HEK293T (cell line): Measurements from ENCODE around the gene ZBTB25.

ENCODE experiments used
- CTCF ChIA-PET: fragments of 350-600 bp; formaldehyde crosslinking; extraction: SDS; loops from one replicate; lab custom pipeline; 2021; ENCODE audit warnings: antibody characterized with exemption, inconsistent platforms; lab: Yijun Ruan, JAX
- POLR2A ChIA-PET: fragments of 350-600 bp; formaldehyde crosslinking; extraction: SDS; loops from one replicate; lab custom pipeline; 2020; ENCODE audit warnings: antibody characterized with exemption, inconsistent platforms; lab: Yijun Ruan, JAX
- DNase-seq: peaks from one replicate; pipeline ENCODE4 v3.0.0; 2012; ENCODE audit warnings: mixed read lengths; ENCODE audit errors: extremely low spot score
- ARNT ChIP-seq: fragments of 450-650 bp; IDR thresholded peaks from 2 replicates; pipeline ENCODE4 v1.6.1; 2017; ENCODE audit warnings: mild to moderate bottlenecking
- BHLHE40 ChIP-seq: fragments of 450-650 bp; IDR thresholded peaks from 2 replicates; pipeline ENCODE4 v1.6.1; 2016; ENCODE audit warnings: mild to moderate bottlenecking, moderate library complexity, borderline replicate concordance
- CTBP1 ChIP-seq: fragments of 450-650 bp; IDR thresholded peaks from 2 replicates; pipeline ENCODE4 v1.6.1; 2016; ENCODE audit warnings: borderline replicate concordance
- ELF4 ChIP-seq: fragments of 450-650 bp; IDR thresholded peaks from 2 replicates; pipeline ENCODE4 v1.6.1; 2017; ENCODE audit warnings: antibody characterized with exemption
- FOXA1 ChIP-seq: fragments of 450-650 bp; IDR thresholded peaks from 2 replicates; pipeline ENCODE4 v1.6.1; 2016; ENCODE audit warnings: mild to moderate bottlenecking
- FOXK2 ChIP-seq: fragments of 450-650 bp; IDR thresholded peaks from 2 replicates; pipeline ENCODE4 v1.6.1; 2016; ENCODE audit warnings: mild to moderate bottlenecking
- FOXM1 ChIP-seq: fragments of 450-650 bp; IDR thresholded peaks from 2 replicates; pipeline ENCODE4 v1.6.1; 2017; ENCODE audit warnings: mild to moderate bottlenecking, borderline replicate concordance
- HDGF ChIP-seq: fragments of 450-650 bp; IDR thresholded peaks from 2 replicates; pipeline ENCODE4 v1.6.1; 2017; ENCODE audit warnings: antibody characterized with exemption, borderline replicate concordance
- L3MBTL2 ChIP-seq: fragments of 450-650 bp; conservative IDR thresholded peaks from 2 replicates; pipeline ENCODE4 v1.6.1; 2016; ENCODE audit warnings: mild to moderate bottlenecking
- LEF1 ChIP-seq: fragments of 450-650 bp; IDR thresholded peaks from 2 replicates; pipeline ENCODE4 v1.6.1; 2017; ENCODE audit warnings: mild to moderate bottlenecking, borderline replicate concordance
- NFRKB ChIP-seq: fragments of 450-650 bp; IDR thresholded peaks from 2 replicates; pipeline ENCODE4 v1.6.1; 2016; ENCODE audit warnings: mild to moderate bottlenecking, moderate library complexity
- PKNOX1 ChIP-seq: fragments of 450-650 bp; IDR thresholded peaks from 2 replicates; pipeline ENCODE4 v1.6.1; 2016
- SP1 ChIP-seq: fragments of 450-650 bp; IDR thresholded peaks from 2 replicates; pipeline ENCODE4 v1.6.1; 2017
- SUZ12 ChIP-seq: fragments of 450-650 bp; IDR thresholded peaks from 2 replicates; pipeline ENCODE4 v1.6.1; 2016; ENCODE audit warnings: mild to moderate bottlenecking
- TARDBP ChIP-seq: fragments of 450-650 bp; IDR thresholded peaks from 2 replicates; pipeline ENCODE4 v1.6.1; 2016
- ZNF384 ChIP-seq: fragments of 450-650 bp; IDR thresholded peaks from 2 replicates; pipeline ENCODE4 v1.6.1; 2016

Gene ZBTB25

GRCh38 chr14:64421166-64421565 lies 82.5 kb downstream of the ZBTB25 start:
- no peak for TF ChIP-seq NFRKB
- TF ChIP-seq PKNOX1 = peak; percentile 78
- POLR2A ChIA-PET = interaction anchor here (1.5 to 2.4 kb wide), 2 partner anchors 33 to 83 kb away, joined by 8 read pairs; partner anchors contain the start of gene MTHFD1

DNA sequence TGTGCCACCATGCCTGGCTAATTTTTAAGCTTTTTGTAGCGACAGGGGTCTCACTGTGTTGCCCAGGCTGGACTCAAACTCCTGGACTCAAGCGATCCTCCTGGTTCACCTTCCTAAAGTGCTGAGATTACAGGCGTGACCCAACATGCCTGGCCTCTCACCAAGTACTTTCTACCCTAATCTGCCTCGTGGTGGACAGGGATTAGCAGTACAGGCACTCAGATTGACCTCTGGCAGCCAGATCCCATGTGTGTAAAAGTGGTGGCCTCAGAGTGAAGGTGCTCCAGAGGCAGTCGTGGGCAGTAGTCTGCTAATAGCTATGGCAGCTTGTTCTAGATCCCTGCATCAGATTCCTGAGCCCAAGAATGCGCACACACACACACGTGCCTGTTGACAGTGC lies 84.6 kb downstream of the ZBTB25 start:
- POLR2A ChIA-PET = no interaction called here
- CTCF ChIA-PET = interaction anchor here (0.9 kb wide), 1 partner anchor 11 kb away, joined by 4 read pairs; no protein-coding TSS in a partner anchor
- TF ChIP-seq FOXA1 (no peak), SUZ12 (no peak), ELF4 (no peak), FOXK2 (no peak), TARDBP (no peak), FOXM1 (no peak), HDGF (no peak), LEF1 (no peak), PKNOX1 (no peak), SP1 (no peak), NFRKB (no peak), ZNF384 (no peak), BHLHE40 (no peak), ARNT (no peak), L3MBTL2 (no peak)
- no peak for DNase-seq

More at GRCh38 chr14:64421166-64421565, 82.5 kb downstream of the ZBTB25 start:
- CTCF ChIA-PET = interaction anchor here (0.6 to 1.4 kb wide), 3 partner anchors 9 to 1334 kb away, joined by 4 to 9 read pairs (median 7); no protein-coding TSS in a partner anchor
- no peak for DNase-seq

GRCh38 chr14:64417771-64418125 lies 85.9 kb downstream of the ZBTB25 start:
- CTCF ChIA-PET = interaction anchor here (0.7 kb wide), 1 partner anchor 26 kb away, joined by 3 read pairs; no protein-coding TSS in a partner anchor
- TF ChIP-seq BHLHE40 (no peak), SP1 (no peak)
- no peak for DNase-seq
- POLR2A ChIA-PET = interaction anchor here (1.9 kb wide), 1 partner anchor 30 kb away, joined by 6 read pairs; the partner anchor contains the start of gene MTHFD1

DNA sequence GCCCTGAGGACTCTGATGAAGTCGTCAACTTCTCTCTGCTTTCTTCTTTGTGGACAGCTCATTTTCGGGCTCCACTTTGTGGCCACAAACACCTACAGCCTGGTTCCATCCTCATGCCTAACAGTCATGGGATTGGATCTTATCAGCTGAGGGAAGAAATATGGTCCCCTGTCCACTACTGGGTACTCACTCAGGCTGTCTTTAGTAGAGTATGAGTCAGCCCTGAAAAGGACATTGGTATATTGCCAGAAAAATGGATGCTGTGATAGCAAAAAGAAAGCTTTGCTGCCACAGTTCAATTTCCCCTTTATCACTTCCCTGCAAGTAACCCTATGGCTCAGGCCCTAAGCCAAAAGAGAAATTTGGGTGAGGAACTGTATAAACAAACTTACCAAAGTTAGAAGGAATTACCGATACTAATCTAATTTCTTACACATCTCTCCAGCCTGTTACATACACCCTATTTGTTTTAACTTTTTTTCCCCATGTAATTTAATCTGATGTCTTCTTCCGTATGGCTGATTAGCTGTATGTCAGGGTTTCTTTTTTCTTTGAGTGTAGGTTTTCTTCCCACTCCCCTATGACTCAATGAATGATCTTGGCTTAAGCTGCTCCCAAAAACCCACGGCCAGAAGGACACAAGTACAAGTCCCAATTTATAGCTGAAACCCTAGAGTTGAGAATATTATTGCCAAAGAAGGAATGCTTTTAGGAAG lies 86.4 kb downstream of the ZBTB25 start:
- CTCF ChIA-PET = interaction anchor here (0.7 kb wide), 1 partner anchor 26 kb away, joined by 3 read pairs; no protein-coding TSS in a partner anchor
- POLR2A ChIA-PET = interaction anchor here (1.9 kb wide), 1 partner anchor 30 kb away, joined by 6 read pairs; the partner anchor contains the start of gene MTHFD1
- TF ChIP-seq NFRKB (no peak), FOXM1 (no peak), SP1 (no peak), LEF1 (no peak), TARDBP (no peak), FOXA1 (no peak), HDGF (no peak), ELF4 (no peak), PKNOX1 (no peak), SUZ12 (no peak), ZNF384 (no peak), FOXK2 (no peak), CTBP1 (no peak), ARNT (no peak), BHLHE40 (no peak)
- DNase-seq = no peak

DNA sequence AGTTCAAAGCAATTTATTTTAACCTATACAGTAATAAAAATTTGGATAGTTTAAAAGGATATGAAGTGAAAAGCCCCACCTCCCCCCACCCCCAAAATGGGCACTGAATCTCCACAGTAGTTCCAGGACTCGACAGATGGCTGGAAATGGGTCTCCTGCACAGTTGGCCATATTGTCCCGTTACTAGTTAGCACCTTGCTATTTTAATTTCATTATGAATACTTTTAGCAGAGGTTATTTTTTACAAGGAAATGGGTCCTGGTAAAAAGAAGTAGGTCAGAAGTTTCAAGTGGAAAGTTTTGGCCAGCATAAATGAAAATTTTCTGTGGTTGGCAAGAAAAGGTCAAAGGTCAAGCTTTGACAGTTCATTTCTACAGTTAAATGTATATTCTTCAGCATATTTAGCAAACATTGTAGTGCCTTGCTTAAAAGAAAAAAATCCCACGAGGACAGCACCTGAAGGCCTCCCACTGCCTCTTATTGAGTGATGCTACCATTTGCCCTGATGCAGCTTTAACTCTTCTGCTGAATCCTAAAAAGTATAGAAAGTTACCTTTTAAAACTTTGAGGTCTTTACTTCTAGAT lies 87.2 kb downstream of the ZBTB25 start:
- ChIA-PET CTCF (no interaction called here), POLR2A (interaction anchor here (1.9 kb wide), 1 partner anchor 29 kb away, joined by 6 read pairs; the partner anchor contains the start of gene MTHFD1)
- DNase-seq = no peak
- TF ChIP-seq BHLHE40 (no peak), SUZ12 (no peak), LEF1 (no peak), FOXA1 (no peak), ARNT (no peak), ZNF384 (no peak), TARDBP (no peak), PKNOX1 (no peak), ELF4 (no peak), L3MBTL2 (no peak), FOXK2 (no peak), HDGF (no peak), NFRKB (no peak), SP1 (no peak), FOXM1 (no peak)
